WI38 (cell line): ENCODE data around the gene PRUNE1.

Experiments used
- H3K4me3 ChIP-seq: 2 replicates; pipeline ENCODE4 v1.5.1; 2011; ENCODE audit warnings: low read depth, mild to moderate bottlenecking, control low read depth, low read length
- CTCF ChIP-seq: IDR thresholded peaks from 2 replicates; pipeline ENCODE4 v1.5.1; 2012; ENCODE audit warnings: low read depth, mild to moderate bottlenecking, control low read depth, low read length

Gene PRUNE1

DNA sequence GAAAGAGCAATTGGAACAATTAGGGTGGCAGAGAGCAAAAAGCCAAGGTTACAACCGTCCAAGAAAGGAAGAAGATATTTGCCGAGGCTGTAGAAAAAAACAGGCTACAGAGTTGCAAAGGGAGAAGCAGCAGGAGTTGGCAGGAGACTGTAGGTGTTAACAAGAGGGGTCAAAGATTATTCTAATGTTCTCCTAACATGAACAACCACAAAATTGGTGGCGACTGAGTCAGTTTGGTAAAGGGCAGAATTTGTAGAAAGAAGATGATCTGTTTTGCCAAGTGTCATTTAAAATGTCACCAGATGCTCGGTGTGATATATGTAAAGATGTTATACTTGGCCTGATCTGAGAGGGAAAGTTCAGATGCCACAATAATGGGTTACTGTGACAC lies 401 bp upstream of the PRUNE1 start:
- H3K4me3 ChIP-seq = peak overlapping the region; percentile 88
- TF ChIP-seq CTCF = no peak

GRCh38 chr1:151009206-151009587 lies 948 bp downstream of the PRUNE1 start:
- peak overlapping the region; percentile 88 for H3K4me3 ChIP-seq
- TF ChIP-seq CTCF = no peak

- no peak for TF ChIP-seq CTCF
- H3K4me3 ChIP-seq = peak overlapping the region; percentile 88
Observed at GRCh38 chr1:151009674-151010345, 1.6 kb downstream of the PRUNE1 start.

GRCh38 chr1:151010346-151010726 lies 2.1 kb downstream of the PRUNE1 start:
- no peak for TF ChIP-seq CTCF
- no peak overlapping the region for H3K4me3 ChIP-seq

DNA sequence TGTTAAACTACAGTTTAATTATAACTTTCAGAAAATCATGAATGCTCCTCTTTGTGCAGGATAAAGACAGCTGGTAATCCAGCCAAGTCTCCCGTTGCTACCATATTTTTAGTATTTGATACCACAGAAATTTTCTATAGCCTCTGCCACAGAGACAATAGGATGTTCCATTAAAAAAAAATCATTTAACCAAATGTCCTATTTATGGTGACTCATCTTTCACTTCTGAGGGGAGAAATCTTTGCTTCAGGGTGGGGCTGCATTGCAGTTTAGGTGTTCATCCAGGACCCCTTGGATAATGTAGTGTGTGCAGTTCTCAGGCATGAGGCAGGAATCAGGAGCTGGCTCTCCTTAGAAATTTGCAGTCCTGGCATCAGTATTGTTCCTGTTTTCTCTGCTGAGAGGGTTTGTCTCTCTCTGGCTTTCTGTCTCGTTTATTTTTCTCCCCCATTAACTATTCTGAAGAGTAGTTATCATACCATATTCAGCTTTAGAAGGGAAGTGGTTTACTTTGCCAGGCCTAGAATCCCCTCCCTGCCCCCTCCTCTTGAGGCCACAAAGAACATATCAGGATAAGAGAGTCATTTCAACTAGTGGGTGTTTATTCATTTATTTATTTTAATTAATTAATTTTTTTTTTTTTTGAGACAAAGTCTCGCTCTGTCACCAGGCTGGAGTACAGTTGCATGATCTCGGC lies 3.1 kb downstream of the PRUNE1 start:
- no peak for TF ChIP-seq CTCF
- H3K4me3 ChIP-seq = no peak overlapping the region

DNA sequence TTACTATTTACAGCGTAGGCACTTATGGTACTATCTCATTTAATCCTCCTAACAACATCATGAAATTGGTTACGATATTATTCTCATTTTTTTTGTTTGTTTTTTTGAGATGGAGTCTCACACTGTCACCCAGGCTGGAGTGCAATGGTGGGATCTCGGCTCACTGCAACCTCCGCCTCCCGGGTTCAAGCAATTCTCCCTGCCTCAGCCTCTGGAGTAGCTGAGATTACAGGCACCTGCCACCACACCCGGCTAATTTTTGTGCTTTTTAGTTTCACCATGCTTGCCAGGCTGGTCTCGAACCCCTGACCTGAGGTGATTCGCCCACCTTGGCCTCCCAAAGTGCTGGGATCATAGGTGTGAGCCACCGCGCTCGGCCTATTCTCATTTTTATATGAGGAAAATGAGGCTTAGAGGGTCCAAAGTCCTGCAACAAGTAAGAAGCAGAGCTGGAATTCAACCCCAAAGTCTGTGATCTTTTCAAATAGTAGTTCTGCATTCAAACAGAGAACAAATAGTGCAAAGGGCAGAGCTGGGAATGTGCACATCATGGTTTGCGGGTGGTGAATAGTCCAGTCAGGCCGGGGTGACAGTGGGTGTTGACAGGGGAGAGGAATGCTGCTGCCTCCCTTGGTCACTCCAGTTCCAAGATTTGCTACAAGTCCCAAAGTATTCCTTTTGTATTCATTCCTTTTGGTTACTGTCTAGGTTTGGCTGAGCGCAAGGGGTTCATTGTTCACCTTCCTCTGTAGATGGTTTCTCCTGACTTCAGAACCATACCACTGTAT lies 4.6 kb downstream of the PRUNE1 start:
- no peak for TF ChIP-seq CTCF

GRCh38 chr1:151013518-151013917 lies 5.3 kb downstream of the PRUNE1 start:
- TF ChIP-seq CTCF = no peak
- H3K4me3 ChIP-seq = no peak overlapping the region

More for the DNA sequence above, 4.6 kb downstream of the PRUNE1 start:
- H3K4me3 ChIP-seq = no peak overlapping the region
